HG03196 (cell line): ENCODE results near the gene TFB1M.

Source experiments
- ATAC-seq: cut with Tn5 transposase; IDR thresholded peaks from one replicate; pipeline ENCODE4 v1.9.1; 2021; ENCODE audit not compliant: unreplicated experiment

The TFB1M gene

GRCh38 chr6:155212616-155213380 lies 101.5 kb downstream of the TFB1M start:
- no peak for ATAC-seq

GRCh38 chr6:155212106-155212505 lies 102.2 kb downstream of the TFB1M start:
- ATAC-seq, result no peak

DNA sequence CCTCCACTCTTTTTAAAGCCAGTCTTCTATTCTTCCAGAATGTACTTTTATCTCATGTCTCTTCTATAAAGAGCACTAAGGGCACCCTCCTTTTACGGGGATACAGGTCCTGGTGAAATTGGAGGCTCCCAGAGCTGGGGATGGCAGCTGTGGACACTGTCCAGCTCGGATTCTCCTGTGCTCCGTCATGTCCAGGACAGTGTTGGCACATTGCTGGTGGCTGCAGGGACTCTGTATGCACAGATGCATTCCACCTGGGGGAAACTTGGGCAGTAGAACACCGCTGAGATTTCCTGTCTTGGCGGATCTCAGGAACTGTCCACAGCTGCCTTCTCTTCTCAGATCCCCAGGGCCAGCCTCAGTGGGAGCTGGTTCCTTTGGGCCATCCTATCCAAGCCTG lies 107.1 kb downstream of the TFB1M start:
- ATAC-seq, result no peak
